NCI-H1092 treated with DMSO at 0.1 percent for 48 hours (cell line): ENCODE data around the gene GDPD3.

Source experiments
- DNase-seq: peaks from one replicate; lab custom pipeline; 2025; lab: John Stamatoyannopoulos, UW

The GDPD3 gene

DNA sequence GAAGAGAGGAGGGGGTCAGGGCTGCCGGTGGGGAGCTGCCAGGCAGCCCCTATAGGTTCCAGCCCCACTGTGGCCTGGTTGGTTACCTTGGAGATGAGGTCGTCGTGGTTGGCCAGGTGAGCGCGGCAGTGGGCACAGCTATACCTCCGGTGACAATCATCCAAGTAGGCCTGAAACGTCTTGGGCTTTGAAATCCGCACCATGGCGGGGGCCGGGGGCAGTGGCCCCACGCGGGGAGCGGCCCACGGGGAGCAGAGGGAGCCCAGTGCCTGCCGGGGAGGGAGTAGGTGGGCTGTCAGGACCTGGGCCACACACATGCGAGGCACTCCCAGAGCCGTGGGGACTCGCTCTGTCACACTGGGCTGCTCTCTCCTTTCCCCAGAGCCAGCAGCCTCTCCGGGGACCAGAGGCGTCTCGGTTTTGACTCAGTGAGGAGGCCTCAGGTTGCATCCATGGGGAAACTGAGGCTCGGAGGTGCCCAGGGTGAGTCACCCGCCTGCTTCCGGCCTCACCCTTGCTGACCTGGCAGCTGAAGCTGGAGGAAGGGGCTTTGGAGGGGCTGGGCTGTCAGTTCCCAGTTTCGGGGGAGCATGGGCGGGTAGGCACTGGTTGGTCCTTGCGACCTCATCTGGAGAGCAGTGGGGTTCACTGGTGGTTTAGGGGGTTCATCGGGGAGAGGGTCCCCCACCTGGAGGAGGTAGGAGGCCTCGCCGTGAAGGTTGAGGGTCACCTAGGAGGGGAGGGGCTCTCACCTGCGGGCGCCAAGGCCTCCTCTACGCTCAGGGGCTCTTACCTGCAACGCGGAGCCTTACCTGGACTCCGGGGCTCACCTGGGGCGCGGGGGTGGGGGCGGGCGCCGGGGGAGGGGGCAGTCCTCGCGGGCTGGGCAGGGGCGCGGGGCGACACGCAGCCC, 17.9 kb downstream of the GDPD3 start:
- DNase-seq = no peak

DNA sequence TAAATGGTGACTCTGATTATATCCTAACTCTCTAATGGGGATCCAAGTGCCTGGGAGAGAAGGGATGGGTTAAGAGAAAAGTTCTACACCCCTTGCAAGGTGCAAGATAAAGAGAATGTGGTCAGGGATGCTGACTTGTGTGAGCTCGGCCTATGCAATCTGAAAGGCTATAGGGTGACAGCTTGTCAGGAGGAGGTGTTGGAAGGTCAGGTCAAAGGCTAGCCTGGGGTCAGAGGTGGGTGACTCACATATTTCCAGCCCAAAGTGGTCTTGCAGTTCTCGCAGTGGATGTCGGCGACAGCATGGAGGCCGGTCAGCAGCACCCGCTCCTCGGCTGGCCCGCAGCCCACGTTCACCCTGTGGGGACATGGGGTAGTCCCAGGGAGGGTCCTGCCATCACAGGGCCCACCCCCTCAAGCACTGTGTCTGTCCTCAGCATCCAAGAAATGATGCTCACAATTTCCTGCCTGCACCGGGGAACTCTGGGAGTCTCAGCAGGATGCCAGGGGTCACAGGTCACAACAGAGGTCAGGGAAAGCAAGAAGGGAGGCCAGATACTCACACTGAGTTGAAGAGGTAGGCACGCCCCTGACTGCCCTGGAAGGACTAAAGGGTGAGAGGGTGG, 18.7 kb downstream of the GDPD3 start:
- DNase-seq = no peak

DNA sequence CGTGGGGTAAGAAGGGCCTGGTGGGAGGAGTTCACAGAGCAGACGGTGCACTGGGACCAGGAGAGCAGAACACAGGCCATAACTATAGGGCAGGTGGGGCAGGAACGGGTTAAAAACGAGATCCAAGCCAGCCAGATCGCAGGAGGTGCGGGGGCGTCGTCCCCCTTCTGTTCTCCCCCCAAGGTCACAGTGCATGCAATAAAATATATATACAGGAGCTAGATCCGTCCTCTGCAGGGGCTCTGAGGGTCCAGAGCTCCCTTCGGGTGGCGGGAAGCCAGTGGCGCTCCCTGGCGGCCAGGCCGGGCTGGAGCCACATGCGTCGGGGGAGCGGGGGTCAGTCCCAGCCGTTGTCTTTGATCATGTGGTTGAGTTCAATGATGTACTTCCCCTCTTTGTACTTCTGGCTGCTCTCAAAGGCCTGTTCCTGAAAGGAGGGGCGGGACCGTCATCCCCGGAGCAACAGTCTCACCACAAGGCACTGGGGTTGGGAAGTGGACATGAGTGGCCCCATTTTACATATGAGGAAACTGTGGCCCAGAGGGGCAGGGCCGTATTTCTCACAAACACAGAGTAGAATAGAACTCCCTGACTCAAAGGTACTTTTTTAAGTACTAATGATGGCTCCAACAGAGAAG, 20.8 kb downstream of the GDPD3 start:
- peak; percentile 49 for DNase-seq

DNA sequence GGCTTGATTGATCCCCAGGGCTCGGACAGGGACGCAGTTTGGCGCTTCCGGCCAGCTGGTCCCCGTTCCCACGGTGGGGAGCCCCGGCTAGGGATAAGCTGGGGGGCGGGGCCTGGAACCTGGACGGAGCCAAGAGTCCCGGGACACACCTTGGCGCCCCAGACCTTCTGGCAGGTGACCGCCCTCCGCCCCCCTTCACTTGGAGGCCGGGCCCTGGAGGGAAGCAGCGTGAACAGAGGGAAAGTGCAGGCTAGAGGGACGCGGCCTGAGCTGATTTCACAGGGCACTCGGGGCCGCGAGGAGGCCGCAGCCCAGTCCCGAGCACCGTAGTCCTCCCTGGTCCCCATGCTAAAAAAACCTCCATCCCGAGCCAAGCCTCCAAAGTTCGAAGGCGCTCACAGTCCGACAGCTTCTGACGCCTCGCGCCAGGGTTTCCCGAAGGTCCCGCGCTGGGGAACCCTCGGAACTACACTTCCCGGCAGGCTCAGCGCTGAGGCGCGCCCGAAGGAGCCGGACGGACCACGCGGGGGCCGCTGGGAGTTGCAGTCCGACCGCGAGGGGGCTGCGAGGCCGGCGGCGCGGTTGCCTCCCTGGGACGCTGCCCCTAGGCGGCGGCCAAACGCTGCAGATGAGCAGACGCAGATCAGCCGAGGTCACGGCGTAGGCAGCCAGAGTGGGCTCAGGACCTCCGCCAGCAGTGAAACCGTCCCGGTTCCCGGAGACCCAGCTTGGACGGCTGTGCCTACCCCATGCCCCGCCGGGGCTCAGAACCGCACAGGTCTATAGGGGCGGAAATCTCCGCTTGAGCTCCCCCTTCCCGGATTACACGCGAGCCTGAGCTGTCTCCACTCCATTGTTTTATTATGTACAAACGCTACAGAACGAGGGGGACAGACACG, 21.6 kb downstream of the GDPD3 start, which contains the start of gene TBX6:
TBX6 (minus strand) TSS at position 451 of the 899 bp plus-strand sequence. CDS start 731 bp downstream, outside the sequence.
- peak; percentile 83 for DNase-seq

DNA sequence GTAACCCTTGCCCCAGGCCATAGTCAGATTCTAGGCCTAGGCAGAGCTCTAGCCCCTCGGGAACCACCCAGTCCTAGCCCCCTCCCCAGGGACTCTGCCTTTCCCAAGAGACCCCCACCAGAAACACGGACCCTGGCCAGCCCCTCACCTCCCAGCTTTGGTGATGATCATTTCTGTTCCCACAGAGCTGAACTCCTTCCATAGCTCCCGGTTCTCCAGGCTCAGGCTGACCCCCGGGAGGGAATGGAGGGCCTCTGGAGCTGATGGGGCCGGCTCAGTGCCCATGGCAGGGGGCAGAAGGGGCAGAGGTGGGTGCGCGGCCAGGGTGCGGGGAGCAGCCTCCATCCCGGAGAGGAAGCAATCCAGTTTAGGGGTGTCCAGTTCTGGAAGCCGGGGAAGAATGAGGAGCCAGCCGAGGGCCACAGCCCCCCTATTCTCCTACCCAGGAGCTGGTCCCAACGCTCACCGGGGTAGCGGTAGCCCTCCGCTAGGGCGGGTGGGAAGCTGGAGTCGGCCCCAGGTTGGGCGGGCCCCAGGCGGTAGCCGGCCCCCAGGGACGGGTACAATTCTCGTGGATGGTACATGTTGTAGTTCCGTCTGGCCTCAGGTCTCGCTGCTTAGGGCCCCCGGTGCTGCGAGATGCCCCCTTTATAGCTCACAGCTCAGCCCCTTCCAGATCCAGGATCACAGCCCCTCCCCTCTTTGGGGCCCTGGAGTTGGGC, 22.6 kb downstream of the GDPD3 start:
- DNase-seq = no peak

DNA sequence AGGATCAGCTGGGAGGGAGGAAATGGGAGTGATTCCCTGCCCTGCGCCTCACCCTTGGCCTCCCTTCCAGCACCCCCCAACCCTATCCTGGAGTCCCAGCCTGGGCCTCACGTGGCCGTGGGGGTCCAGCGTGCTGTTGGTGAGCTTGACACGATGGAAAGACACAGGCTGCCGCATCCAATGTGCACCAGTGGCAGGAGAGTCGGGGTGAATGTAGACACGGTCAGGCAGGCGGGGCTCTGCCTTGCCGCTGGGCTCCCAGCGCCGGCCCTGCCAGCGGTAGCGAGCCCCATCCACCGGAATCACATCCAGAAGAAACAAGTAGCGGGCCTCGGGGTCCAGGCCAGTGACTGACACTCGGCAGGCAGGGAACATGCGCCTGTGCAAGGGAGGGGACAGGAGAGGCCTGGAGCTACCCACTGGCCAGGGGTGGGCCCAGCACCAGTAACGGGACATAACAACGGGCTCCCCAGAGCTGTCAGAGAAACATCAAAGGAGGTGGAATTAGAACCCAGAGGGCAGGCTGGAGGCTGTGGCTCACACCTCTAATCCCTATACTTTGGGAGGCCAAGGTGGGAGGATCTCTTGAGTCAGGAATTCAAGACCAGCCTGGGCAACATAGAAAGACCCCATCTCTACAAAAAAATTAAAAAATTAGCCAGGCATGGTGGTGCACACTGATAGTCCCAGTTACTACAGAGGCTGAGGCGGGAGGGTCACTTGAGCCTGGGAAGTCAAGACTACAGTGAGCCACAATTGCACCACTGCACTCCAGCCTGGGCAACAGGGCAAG, 24.3 kb downstream of the GDPD3 start:
- DNase-seq = no peak

DNA sequence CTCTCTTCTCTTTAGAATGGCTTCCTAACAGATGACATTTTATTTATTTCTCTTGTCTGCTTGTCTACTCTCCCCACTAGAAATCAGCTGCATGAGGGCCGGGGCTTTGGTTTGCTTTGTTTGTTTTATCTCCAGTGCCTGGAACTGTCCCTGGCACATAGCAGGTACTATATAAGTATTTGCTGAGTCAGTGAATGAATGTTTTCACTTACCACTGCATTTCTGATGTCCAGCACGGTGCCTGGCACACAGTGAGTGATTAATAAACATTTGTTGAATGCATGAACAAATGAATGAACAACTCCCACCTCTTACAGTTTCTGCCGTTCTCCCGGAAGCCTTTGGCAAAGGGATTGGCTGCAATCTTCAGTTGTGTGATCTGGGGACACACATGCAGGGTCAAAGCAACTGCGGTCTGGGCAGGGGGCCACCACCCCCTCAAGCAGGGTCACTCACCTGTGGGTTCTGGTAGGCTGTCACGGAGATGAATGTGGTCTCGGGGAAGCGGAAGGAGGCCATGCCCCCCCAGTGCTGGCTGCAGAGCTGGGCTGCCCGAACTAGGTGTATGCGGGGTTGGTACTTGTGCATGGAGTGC, 25.0 kb downstream of the GDPD3 start:
- no peak for DNase-seq

DNA sequence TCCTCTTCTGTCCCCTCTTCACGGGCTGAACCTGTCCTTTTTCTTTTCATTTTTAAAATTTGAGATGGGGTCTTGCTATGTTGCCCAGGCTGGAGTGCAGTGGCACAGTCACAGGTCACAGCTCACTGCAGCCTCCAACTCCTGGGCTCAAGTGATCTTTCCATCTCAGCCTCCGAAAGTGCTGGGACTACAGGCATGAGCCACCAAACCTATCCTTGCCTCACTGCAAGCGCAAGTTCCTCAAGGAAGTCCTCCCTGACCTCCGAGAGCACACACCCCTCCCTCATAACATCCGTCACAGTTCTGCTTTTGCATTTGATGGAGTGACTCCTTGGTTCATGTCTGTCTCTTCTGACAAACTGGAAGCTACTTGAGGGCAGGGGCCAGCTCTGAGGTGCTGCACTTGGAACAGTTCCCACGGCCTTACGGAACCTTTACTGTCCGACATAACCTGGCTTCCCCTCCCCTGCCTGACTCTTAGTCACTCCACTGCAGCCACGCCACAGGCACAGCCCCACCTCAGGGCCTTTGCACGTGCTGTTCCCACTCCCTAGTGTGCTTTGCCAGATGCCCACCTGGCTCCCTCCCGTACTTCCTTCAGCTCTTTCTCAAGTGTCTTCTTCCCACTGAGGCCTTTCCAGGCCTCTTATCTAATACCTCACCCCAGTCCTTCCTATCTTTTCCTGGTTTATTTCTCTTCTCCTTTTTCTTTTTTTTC, 26.0 kb downstream of the GDPD3 start:
- DNase-seq = no peak

DNA sequence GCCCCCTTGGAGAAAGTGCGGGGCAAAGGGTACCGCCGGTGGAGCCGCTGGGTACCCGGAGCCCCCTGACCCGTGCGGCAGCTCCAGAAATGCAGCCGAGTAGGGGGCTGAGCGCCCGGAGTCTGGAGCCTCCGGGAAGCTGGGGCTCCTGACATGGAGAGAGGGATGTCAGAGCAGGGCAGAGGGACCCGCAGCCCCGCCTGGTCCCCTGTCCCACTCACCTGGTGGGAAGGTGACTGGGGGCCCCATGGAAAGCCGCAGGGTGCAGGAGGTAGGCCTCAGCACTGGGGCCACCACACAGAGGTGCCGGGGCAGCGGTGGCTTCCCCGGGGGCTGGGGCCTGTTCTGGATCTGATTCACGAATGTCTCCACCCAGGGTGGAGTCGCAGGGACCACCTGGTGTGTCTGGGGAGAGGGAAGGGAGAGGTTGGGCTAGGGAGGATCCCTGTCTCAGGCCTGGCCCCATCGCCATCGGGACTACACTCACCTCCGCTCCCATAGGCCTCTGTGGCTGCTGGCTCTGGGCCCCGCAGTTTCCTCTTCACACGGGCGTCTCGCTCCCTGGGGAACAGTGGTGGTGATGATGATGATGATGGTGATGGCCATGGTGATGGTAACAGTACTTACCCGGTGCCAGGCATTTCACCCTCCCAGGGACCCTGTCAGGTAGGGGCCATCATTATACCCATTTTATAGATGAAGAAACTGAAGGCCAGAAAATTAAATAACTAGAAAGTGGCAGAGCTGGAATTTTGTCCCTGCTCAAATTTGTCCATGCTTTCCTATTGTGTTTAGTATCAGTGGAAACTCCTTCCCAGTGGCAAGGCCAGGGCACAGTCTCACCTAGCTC, 26.8 kb downstream of the GDPD3 start:
- DNase-seq = no peak

DNA sequence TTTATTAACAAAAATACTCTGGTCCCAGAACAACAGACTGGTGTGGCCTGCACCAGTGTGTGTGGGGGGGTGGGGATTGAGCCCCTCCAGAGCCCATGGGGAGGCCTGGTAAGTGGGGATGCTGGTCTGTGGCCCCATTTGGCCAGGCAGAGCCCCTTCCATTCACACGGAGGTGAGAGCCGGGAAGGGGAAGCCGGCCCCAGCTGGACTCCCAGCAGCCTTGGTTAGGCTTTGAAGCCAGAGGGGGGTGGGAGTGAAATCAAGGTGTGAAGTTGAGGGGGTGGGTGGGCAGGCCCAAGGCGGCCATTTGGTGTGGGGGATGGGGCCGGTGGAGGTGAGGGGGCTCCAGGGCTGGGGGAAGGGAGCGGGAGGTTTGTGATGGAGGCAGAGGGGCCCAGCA, 27.5 kb downstream of the GDPD3 start:
- DNase-seq = no peak

DNA sequence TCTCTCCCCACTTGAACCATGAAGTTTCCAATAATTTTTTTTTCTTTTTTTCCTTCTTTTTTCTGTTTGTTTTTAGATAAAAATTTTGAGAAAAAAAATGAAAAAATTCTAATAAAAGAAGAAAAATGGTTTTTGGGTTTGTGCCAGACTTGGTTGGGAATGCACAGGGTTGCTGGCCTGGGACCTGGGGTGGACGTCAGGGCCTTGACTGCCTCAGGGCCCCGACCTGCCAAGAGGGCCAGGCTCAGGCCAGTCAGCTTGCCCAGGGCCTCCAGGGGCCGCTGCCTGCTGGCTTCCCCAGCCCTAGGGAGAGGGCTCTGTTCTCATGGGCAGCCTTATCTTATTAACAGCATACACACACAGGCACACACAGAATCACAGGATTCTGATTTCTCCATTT, 28.1 kb downstream of the GDPD3 start:
- no peak for DNase-seq

DNA sequence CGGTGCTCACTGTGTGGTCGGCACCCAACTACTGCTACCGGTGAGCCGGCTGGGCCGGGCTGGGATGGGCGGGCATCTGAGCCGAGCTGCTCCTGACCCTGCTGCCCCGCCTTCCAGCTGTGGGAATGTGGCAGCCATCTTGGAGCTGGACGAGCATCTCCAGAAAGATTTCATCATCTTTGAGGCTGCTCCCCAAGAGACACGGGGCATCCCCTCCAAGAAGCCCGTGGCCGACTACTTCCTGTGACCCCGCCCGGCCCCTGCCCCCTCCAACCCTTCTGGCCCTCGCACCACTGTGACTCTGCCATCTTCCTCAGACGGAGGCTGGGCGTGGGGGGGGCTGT, 28.5 kb downstream of the GDPD3 start:
- no peak for DNase-seq

DNA sequence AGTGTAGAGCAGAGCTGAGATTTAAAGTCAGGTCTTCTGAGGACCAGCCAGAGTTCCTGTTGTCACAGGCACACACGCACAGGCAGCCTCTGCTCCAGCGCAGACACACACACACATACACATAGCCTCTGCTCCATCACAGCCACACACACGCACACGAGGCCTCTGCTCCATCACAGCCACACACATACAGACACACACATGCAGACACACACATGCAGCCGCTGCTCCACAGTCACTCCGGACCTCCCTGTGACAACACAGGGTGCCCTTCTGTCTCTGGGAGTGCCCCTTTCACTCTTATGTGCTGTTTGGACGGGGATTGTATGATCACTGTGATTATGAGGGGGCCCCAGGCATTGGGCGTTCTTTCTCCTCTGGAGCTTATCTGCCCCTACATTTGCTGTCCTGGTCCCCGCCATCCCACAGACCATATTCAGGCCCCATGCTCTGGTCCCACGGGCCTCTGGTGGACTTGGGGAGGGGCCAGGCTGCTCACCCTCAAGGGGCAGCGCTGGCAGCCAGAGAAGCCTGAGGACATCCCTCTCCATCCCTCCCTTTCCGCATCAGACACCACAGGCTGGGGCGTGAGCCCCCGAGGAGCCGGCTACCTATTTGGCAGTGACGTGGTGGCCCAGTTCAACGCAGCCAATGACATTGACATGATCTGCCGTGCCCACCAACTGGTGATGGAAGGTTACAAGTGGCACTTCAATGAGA, 29.1 kb downstream of the GDPD3 start:
- DNase-seq = no peak

DNA sequence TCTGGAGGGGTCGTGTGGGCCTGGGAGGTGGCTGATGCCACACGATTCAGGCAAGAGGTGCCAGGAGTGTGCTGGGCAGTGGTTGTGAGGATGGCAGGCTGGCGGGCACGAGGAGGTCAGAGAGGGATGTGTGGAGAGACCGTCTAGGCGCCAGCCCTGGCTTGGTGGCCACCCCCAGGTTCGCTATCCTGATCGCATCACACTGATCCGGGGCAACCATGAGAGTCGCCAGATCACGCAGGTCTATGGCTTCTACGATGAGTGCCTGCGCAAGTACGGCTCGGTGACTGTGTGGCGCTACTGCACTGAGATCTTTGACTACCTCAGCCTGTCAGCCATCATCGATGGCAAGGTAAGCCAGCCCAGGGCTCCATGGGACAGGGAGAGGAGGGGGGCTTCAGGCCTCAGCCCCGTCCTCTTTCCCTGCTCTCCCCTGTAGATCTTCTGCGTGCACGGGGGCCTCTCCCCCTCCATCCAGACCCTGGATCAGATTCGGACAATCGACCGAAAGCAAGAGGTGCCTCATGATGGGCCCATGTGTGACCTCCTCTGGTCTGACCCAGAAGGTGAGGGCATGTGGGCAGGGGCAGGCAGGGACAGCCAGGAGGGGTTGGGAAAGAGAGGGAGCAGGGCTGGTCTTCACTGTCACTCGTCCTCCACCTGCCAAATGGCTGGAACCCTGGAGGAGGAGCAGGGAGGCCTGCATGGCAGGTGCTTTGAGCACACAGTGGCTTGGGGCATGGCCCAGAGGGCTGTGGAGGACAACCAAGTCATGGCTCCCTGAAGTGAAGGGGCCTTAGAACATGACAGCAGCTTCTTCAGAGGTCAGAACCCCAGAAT, 29.9 kb downstream of the GDPD3 start:
- no peak for DNase-seq

DNA sequence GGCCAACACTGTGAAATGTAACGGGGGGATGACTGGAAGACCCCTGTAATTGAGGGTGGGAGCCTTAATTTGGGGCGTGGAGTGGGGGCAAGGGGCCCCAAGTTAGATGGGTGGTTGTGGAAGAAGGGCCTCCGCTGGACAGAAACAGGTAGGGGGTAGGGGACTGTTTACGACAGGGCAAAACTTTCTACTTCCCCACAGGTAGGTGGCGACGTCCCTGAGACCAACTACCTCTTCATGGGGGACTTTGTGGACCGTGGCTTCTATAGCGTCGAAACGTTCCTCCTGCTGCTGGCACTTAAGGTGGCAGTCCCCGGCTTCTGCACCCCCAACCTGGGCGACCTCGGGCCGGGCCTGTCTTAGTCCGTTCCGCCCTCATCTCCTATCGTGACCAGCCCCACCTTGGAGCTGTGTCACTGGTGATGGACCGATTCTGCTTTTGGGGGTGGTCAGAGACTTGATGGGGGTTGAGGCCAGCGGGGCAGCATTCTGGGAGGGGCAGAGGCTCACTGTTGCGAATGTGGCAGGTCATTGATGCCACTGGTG, 30.7 kb downstream of the GDPD3 start:
- DNase-seq = no peak

DNA sequence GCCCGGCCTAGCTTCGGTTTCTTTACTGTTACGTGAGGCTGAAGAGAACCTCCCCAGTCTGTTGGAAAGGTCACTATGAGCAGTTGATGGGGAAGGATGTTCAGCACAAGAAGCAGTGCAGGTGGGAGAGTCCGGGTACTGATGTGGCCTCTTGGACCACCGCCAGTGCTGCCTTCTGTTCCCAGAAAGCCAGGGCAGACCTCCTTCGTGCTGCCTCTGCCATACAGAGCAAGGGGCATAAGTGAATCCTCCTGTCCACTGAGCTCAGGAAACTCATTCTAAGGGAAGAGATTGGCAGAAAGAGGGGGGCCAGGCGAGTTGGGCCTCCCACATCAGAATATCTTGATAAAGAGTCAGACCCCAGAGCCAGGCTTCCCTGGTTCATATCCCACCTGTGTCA, 33.9 kb downstream of the GDPD3 start:
- no peak for DNase-seq

DNA sequence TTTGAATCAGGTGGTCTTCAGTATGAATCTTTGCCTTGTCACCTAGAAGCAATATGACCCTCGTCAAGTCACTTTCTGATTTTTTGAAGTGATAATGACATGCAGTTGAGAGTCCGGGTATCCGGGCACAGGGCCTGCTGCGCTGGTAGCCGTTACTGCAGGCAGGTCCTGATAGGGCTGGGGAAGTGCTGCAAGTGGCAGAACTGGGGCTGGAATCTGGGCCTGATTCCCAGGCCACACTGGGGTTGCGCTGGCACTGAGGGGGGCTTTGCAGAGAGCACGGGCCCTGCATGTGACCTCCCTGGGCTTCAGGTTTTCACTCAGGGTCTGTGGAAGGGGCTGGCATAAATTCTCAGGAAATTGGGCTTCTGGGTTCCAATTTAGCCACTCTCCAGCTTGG, 34.6 kb downstream of the GDPD3 start:
- no peak for DNase-seq
